H1 (cell line): ENCODE measurements around the gene SLC43A2. TPM values are rescaled to one million over a fixed set of nuclear protein-coding genes. Genes with fewer than 3 reads are reported as not detected.
A peak's percentile ranks its signal among the peaks of the same experiment; 100 is the strongest.

ENCODE experiments used
- BACH1 ChIP-seq: IDR thresholded peaks from 2 replicates; pipeline ENCODE4 v1.6.1; 2012; ENCODE audit warnings: low read length, improper control_type of control experiment
- BCL11A ChIP-seq, 2 experiments: IDR thresholded peaks; one replicate each; pipeline ENCODE4 v1.6.1; 2011; ENCODE audit warnings: low read depth in 2 of 2, low read length in 2 of 2, mild to moderate bottlenecking in 2 of 2
- CBX8 ChIP-seq: fragments of 300-800, 300-1000 bp; sonication (generic); IDR thresholded peaks from 2 replicates; pipeline ENCODE4 v1.7.1; 2016; ENCODE audit warnings: low read depth, low read length, borderline replicate concordance
- CHD1 ChIP-seq: IDR thresholded peaks from 2 replicates; pipeline ENCODE4 v1.6.1; 2012; ENCODE audit warnings: low read depth, low read length, improper control_type of control experiment
- CREB1 ChIP-seq: IDR thresholded peaks from 2 replicates; pipeline ENCODE4 v1.6.1; 2012; ENCODE audit warnings: inconsistent platforms
- CTCF ChIP-seq, 3 experiments: IDR thresholded peaks; 1 replicate in 2 of 3; 2 replicates in 1 of 3; pipeline versions ENCODE4 v1.5.1 to v1.6.1; 2011; ENCODE audit warnings: low read length in 3 of 3, mild to moderate bottlenecking in 3 of 3, inconsistent platforms in 2 of 3, low read depth in 1 of 3, moderate library complexity in 1 of 3; ENCODE audit not compliant: insufficient read depth in 1 of 3; ENCODE audit errors: control extremely low read depth in 1 of 3
- EP300 ChIP-seq, 2 experiments: IDR thresholded peaks; 1 replicate in 1 of 2; 2 replicates in 1 of 2; pipeline ENCODE4 v1.6.1; 2011 to 2012; ENCODE audit warnings: low read depth in 2 of 2, low read length in 2 of 2, mild to moderate bottlenecking in 2 of 2, borderline replicate concordance in 1 of 2, inconsistent platforms in 1 of 2, moderate library complexity in 1 of 2
- HDAC2 ChIP-seq, 2 experiments: fragments of 300-600 bp in 1 of 2; sonication (generic) in 1 of 2; IDR thresholded peaks; 2 replicates each; pipeline ENCODE4 v1.6.1; 2011 to 2012; ENCODE audit warnings: low read depth in 2 of 2, low read length in 2 of 2, mild to moderate bottlenecking in 2 of 2, moderate library complexity in 2 of 2, borderline replicate concordance in 1 of 2, inconsistent platforms in 1 of 2
- HDAC6 ChIP-seq: IDR thresholded peaks from one replicate; pipeline ENCODE4 v1.7.1; 2012; ENCODE audit warnings: low read depth, mild to moderate bottlenecking, inconsistent platforms, low read length, moderate library complexity
- NRF1 ChIP-seq: IDR thresholded peaks from 2 replicates; pipeline ENCODE4 v1.6.1; 2011; ENCODE audit warnings: mild to moderate bottlenecking, low read depth, low read length, improper control_type of control experiment
- RFX5 ChIP-seq: IDR thresholded peaks from 2 replicates; pipeline ENCODE4 v1.6.1; 2011; ENCODE audit warnings: low read depth, low read length, improper control_type of control experiment, borderline replicate concordance
- SP1 ChIP-seq: IDR thresholded peaks from 2 replicates; pipeline ENCODE4 v1.6.1; 2011; ENCODE audit warnings: low read depth, low read length
- SUZ12 ChIP-seq: fragments of 200-600 bp; sonication (generic); IDR thresholded peaks from 2 replicates; pipeline ENCODE4 v1.6.1; 2012; ENCODE audit warnings: mild to moderate bottlenecking, inconsistent platforms, low read length, moderate library complexity, mixed read lengths
- YY1 ChIP-seq: IDR thresholded peaks from 2 replicates; pipeline ENCODE4 v1.6.1; 2011; ENCODE audit warnings: low read depth, mild to moderate bottlenecking, low read length
- polyA plus RNA-seq, 7 experiments: library from polyadenylated mRNA; depleted of rRNA in 3 of 7; stranded (reverse) in 5 of 7; unstranded in 2 of 7; fragments of >200 nt in 5 of 7; fragments of 200-250 nt in 2 of 7; gene quantifications; 1 replicate in 5 of 7; 2 replicates in 1 of 7; 4 replicates in 1 of 7; pipeline versions ENCODE4 v1.2.1 to v1.2.3, GENCODE V29; 2011 to 2013; ENCODE audit warnings: missing spikeins in 2 of 7, mixed read lengths in 2 of 7
- total RNA-seq: library from RNA; stranded (reverse); fragmentation: NEBNext Ultra II Directional; extraction: Animal tissue kit (Norgen Biotek cat#: 25700); gene quantifications from 2 replicates; pipeline ENCODE4 v1.2.1, GENCODE V29; 2021

The SLC43A2 gene
- total and polyA plus RNA-seq, 2 of the 8 experiments (the other 6 are each of a cell fraction or from before 2014, with no cell fraction given): 6.6 to 10.5 TPM

- TF ChIP-seq CBX8 (no peak), BCL11A (IDR thresholded peaks at IDR 0.05; ENCODE audit: low read depth in 2 of 2, low read length in 2 of 2) (no peak), NRF1 (no peak), CHD1 (no peak), SP1 (peak; percentile 64; the same call in 1 of the 2 replicates), CREB1 (no peak), SUZ12 (no peak), RFX5 (peak; percentile 54; the same call in 1 of the 2 replicates), YY1 (peak; percentile 42; the same call in 1 of the 2 replicates), HDAC6 (no peak), CTCF (IDR thresholded peaks at IDR 0.05; ENCODE audit: control extremely low read depth in 1 of 3, insufficient read depth in 1 of 3, low read depth in 1 of 3, low read length in 3 of 3) (peak; percentile 9 to 22 (median 14); a peak in 3 of 4 replicates), HDAC2 (IDR thresholded peaks at IDR 0.05; ENCODE audit: borderline replicate concordance in 1 of 2, low read depth in 2 of 2, low read length in 2 of 2) (no peak), BACH1 (no peak), EP300 (IDR thresholded peaks at IDR 0.05; ENCODE audit: borderline replicate concordance in 1 of 2, low read depth in 2 of 2, low read length in 2 of 2) (no peak; a peak in 1 of 3 replicates)
Measured at GRCh38 chr17:1628856-1629503, 346 bp upstream of the SLC43A2 start (continued).
